ENCODE measurements around the gene MTUS2.

- TF ChIP-seq, protein P1, sequence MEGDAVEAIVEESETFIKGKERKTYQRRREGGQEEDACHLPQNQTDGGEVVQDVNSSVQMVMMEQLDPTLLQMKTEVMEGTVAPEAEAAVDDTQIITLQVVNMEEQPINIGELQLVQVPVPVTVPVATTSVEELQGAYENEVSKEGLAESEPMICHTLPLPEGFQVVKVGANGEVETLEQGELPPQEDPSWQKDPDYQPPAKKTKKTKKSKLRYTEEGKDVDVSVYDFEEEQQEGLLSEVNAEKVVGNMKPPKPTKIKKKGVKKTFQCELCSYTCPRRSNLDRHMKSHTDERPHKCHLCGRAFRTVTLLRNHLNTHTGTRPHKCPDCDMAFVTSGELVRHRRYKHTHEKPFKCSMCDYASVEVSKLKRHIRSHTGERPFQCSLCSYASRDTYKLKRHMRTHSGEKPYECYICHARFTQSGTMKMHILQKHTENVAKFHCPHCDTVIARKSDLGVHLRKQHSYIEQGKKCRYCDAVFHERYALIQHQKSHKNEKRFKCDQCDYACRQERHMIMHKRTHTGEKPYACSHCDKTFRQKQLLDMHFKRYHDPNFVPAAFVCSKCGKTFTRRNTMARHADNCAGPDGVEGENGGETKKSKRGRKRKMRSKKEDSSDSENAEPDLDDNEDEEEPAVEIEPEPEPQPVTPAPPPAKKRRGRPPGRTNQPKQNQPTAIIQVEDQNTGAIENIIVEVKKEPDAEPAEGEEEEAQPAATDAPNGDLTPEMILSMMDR (IDR thresholded peaks at IDR 0.05; ENCODE audit: poor library complexity, severe bottlenecking) = no peak
- TF ChIP-seq POLR2AphosphoS5 (IDR thresholded peaks at IDR 0.05) = no peak
Observed at GRCh38 chr13:28866932-28867331, 46.8 kb downstream of the MTUS2 start.

Measured in neural cell (in vitro differentiated cells).